ENCODE measurements around the gene SLC26A11.

- TF ChIP-seq PATZ1 (CRISPR knock-in tag; IDR thresholded peaks at IDR 0.05; ENCODE audit: borderline replicate concordance) (no peak), ARNTL (CRISPR knock-in tag; IDR thresholded peaks at IDR 0.05; ENCODE audit: borderline replicate concordance, low read depth) (no peak), ZFP3 (CRISPR knock-in tag; IDR thresholded peaks at IDR 0.05) (peak; percentile 74)
Measured at GRCh38 chr17:80254396-80255251, 34.4 kb downstream of the SLC26A11 start.
